Ascending aorta (tissue), 2 donors: ENCODE results near the gene FOXJ2. TPM values are rescaled to one million over a fixed set of nuclear protein-coding genes. Genes with fewer than 3 reads are reported as not detected.
"Not testable (repeated sequence)": the region's sequence is repeated elsewhere in the genome, so short reads cannot be mapped to it uniquely, and the experiment has no call there.

Experiments used
- DNase-seq, 2 donors: peaks; one replicate each; pipeline ENCODE4 v3.0.0-alpha.2; 2019; ENCODE audit warnings: low spot score in 2 of 2
- H3K27ac ChIP-seq, 2 donors: fragments of 200-600 bp; sonication (generic); one replicate each; pipeline ENCODE4 v1.5.1; 2016 to 2017; ENCODE audit warnings: mild to moderate bottlenecking in 1 of 2
- H3K27me3 ChIP-seq: fragments of 200-600 bp; sonication (generic); one replicate; pipeline ENCODE4 v1.5.1; 2017
- H3K36me3 ChIP-seq, 2 donors: fragments of 200-600 bp; sonication (generic); one replicate each; pipeline ENCODE4 v1.5.1; 2016
- H3K4me1 ChIP-seq, 2 donors: fragments of 200-600 bp; sonication (generic); one replicate each; pipeline ENCODE4 v1.5.1; 2016 to 2017; ENCODE audit warnings: mild to moderate bottlenecking in 1 of 2
- H3K4me3 ChIP-seq, 2 donors: fragments of 200-600 bp; sonication (generic); one replicate each; pipeline ENCODE4 v1.5.1; 2016 to 2017; ENCODE audit warnings: mild to moderate bottlenecking in 1 of 2
- H3K9me3 ChIP-seq, 2 donors: fragments of 200-600 bp; sonication (generic); one replicate each; pipeline ENCODE4 v1.5.1; 2016
- CTCF ChIP-seq, 3 experiments: fragments of 200-600 bp in 2 of 3; fragments of 450-650 bp in 1 of 3; sonication (generic) in 2 of 3; IDR thresholded peaks; one replicate each; pipeline ENCODE4 v1.5.1; 2016 to 2019; ENCODE audit warnings: antibody characterized with exemption in 3 of 3, mild to moderate bottlenecking in 1 of 3, moderate library complexity in 1 of 3
- intact Hi-C: fragments of 100-400 bp; cut with DNase I; formaldehyde crosslinking; loops from one replicate; pipeline ENCODE4 v1.15.1; 2023
- total RNA-seq: library from RNA; depleted of rRNA; stranded (reverse); fragments of >200 nt; gene quantifications from one replicate; pipeline ENCODE4 v1.1.0, GENCODE V29; 2016

FOXJ2 gene
- 17.1 TPM for total RNA-seq

GRCh38 chr12:8032242-8033152, at the start of gene FOXJ2:
Gene FOXJ2, plus strand, starts transcription at chr12:8032716. Its CDS starts 7,117 bp downstream, at chr12:8039833.
- Histone ChIP-seq H3K4me3 (peak within 1 kb of the TSS; percentile 81 to 83), H3K27me3 (no peaks in the 10 kb centered on the region), H3K36me3 (no peaks in the 10 kb centered on the region), H3K27ac (peak within 1 kb of the TSS; percentile 97 to 99), H3K9me3 (no peaks in the 10 kb centered on the region), H3K4me1 (peaks cover 14 to 21% of the 10 kb centered on the region in 2 donors)
- peak in 1 of 2 donors; percentile 89 for DNase-seq
- intact Hi-C loops, result loop anchor here (2.0 to 10.0 kb wide), 3 partner anchors 48 to 1082 kb away; partner anchors contain the start of gene A2M
- TF ChIP-seq CTCF (IDR thresholded peaks at IDR 0.05), result no peak

- H3K9me3 ChIP-seq, DNase-seq, H3K4me3 ChIP-seq, H3K36me3 ChIP-seq, H3K27ac ChIP-seq, H3K4me1 ChIP-seq, intact Hi-C loops, H3K27me3 ChIP-seq: not testable (repeated sequence)
Measured at GRCh38 chr12:7983019-7983418, 49.5 kb upstream of the FOXJ2 start.

GRCh38 chr12:7983460-7983859, 49.1 kb upstream of the FOXJ2 start:
- H3K4me1 ChIP-seq, H3K27ac ChIP-seq, H3K27me3 ChIP-seq, intact Hi-C loops, H3K4me3 ChIP-seq, H3K36me3 ChIP-seq, H3K9me3 ChIP-seq: not testable (repeated sequence)
- DNase-seq, result peak in 1 of 2 donors; percentile 7

- intact Hi-C loops, result no loop called here
- DNase-seq, result no peak
- Histone ChIP-seq H3K9me3 (no peaks in the 10 kb centered on the region), H3K36me3 (no peaks in the 10 kb centered on the region), H3K27ac (no peak overlapping the region), H3K4me1 (no peaks in the 10 kb centered on the region), H3K27me3 (no peaks in the 10 kb centered on the region), H3K4me3 (no peak overlapping the region)
- no peak for TF ChIP-seq CTCF (IDR thresholded peaks at IDR 0.05)
Measured at GRCh38 chr12:7984900-7985299, 47.6 kb upstream of the FOXJ2 start.

- Histone ChIP-seq H3K36me3 (no peaks in the 10 kb centered on the region), H3K9me3 (no peaks in the 10 kb centered on the region), H3K4me3 (no peak overlapping the region), H3K4me1 (no peaks in the 10 kb centered on the region), H3K27ac (no peak overlapping the region), H3K27me3 (no peaks in the 10 kb centered on the region)
- TF ChIP-seq CTCF (IDR thresholded peaks at IDR 0.05), result no peak
- intact Hi-C loops, result no loop called here
- no peak for DNase-seq
Measured at GRCh38 chr12:7985802-7986418, 46.6 kb upstream of the FOXJ2 start.

GRCh38 chr12:7989827-7990491, 42.6 kb upstream of the FOXJ2 start:
- H3K4me3 ChIP-seq, result no peak overlapping the region
- H3K36me3 ChIP-seq, result no peaks in the 10 kb centered on the region
- no peaks in the 10 kb centered on the region for H3K27me3 ChIP-seq
- H3K4me1 ChIP-seq, result no peaks in the 10 kb centered on the region
- TF ChIP-seq CTCF (IDR thresholded peaks at IDR 0.05), result no peak
- intact Hi-C loops, result no loop called here
- no peak overlapping the region for H3K27ac ChIP-seq
- peak in 1 of 2 donors; percentile 52 for DNase-seq
- H3K9me3 ChIP-seq, result no peaks in the 10 kb centered on the region
